ENCODE measurements around the gene ERG28. TPM values are rescaled to one million over a fixed set of nuclear protein-coding genes. Genes with fewer than 3 reads are reported as not detected.

Gene ERG28
- total RNA-seq, 1 experiment from 2014 or later: 43.3 TPM

DNA sequence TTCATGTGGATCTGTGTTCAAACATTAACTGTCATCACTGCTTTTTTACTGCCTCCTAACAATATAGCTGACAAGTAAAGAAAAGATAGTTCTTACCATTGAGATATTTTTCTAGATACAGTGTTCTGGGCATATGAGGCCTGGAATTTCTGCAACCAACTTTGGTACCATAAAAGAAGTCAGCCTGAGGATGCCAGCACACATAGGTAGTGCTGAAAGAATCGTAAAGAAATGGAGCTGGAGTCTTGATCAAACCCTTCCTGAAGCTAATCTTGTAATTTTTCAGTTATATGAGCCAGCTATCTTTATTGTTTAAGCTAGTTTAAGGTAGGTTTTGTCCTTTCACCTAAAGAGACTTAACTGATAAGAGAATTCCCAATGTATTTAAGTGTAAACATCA is 11.3 kb downstream of the ERG28 start:
- DNase-seq (ENCODE audit: low spot score): no peak
- BruUV-seq (replicated peaks): no TSS peak
- no peak overlapping the region for H3K27ac ChIP-seq (ENCODE audit: low read depth, low read length, poor library complexity, severe bottlenecking)
- H3K4me3 ChIP-seq (ENCODE audit: low read depth, low read length, poor library complexity, severe bottlenecking): no peak overlapping the region
- H3K9me3 ChIP-seq (ENCODE audit: low read depth, low read length, poor library complexity, severe bottlenecking): no peaks in the 10 kb centered on the region
- H3K4me1 ChIP-seq (ENCODE audit: insufficient read depth, low read length, poor library complexity, severe bottlenecking): no peaks in the 10 kb centered on the region
- CTCF ChIA-PET: no interaction called here
- peaks cover 51% of the 10 kb centered on the region for H3K36me3 ChIP-seq (ENCODE audit: insufficient read depth, low read length, poor library complexity, severe bottlenecking)
- H3K27me3 ChIP-seq (replicated peaks; ENCODE audit: insufficient read depth, low read depth, low read length, poor library complexity): no peaks in the 10 kb centered on the region
- TF ChIP-seq, protein P1, sequence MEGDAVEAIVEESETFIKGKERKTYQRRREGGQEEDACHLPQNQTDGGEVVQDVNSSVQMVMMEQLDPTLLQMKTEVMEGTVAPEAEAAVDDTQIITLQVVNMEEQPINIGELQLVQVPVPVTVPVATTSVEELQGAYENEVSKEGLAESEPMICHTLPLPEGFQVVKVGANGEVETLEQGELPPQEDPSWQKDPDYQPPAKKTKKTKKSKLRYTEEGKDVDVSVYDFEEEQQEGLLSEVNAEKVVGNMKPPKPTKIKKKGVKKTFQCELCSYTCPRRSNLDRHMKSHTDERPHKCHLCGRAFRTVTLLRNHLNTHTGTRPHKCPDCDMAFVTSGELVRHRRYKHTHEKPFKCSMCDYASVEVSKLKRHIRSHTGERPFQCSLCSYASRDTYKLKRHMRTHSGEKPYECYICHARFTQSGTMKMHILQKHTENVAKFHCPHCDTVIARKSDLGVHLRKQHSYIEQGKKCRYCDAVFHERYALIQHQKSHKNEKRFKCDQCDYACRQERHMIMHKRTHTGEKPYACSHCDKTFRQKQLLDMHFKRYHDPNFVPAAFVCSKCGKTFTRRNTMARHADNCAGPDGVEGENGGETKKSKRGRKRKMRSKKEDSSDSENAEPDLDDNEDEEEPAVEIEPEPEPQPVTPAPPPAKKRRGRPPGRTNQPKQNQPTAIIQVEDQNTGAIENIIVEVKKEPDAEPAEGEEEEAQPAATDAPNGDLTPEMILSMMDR (conservative IDR thresholded peaks at IDR 0.05; ENCODE audit: low read depth, low read length): no peak
- no peak for TF ChIP-seq EZH2 (IDR thresholded peaks at IDR 0.05; ENCODE audit: borderline replicate concordance, low read depth, low read length, poor library complexity, severe bottlenecking)
- POLR2A ChIA-PET (ENCODE audit: low non-redundant PET): no interaction called here
- intact Hi-C loops (cut with micrococcal nuclease; ENCODE audit: unreplicated experiment): no loop called here

DNA sequence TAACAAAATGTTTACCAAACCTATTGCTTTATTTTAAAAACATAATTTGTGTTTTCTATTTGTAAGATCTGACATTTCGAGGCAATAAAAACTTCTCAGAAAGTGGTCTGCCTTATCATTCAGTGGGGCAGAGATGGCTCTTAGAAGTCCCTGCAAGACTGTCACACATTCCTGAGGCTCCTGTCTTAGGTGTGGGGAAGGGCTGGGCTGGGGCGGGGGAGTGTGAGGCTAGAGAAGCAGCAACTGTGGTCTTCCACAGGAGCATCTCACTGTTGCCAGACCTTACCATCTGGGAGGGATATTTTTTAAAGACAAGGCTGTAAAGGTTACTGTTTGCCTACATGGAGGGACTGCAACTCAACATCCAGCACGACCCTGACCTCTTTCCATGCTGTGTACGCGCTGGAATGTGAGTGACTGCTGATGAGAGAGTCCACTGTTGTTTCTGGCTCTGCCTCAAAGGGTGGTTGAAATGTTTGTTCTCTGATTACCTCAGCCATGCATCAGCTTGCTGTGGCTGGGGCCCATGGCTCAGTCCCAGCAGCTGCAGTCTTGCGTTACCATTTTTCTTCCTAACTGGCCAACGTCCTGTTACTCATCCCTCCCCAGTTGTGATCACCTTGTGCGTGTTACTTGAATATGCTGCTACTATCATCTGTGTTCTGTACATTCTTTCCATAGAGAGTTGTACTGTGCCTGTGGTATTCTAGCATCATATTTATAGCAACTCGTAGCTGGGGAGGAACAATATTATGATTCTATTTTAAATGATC is 12.4 kb downstream of the ERG28 start:
- DNase-seq (ENCODE audit: low spot score): no peak
- ChIA-PET POLR2A (ENCODE audit: low non-redundant PET) (no interaction called here), CTCF (no interaction called here)
- peaks cover 42% of the 10 kb centered on the region for H3K36me3 ChIP-seq (ENCODE audit: insufficient read depth, low read length, poor library complexity, severe bottlenecking)
- H3K9me3 ChIP-seq (ENCODE audit: low read depth, low read length, poor library complexity, severe bottlenecking): no peaks in the 10 kb centered on the region
- intact Hi-C loops (cut with micrococcal nuclease; ENCODE audit: unreplicated experiment): no loop called here
- BruUV-seq (replicated peaks): no TSS peak
- no peaks in the 10 kb centered on the region for H3K4me1 ChIP-seq (ENCODE audit: insufficient read depth, low read length, poor library complexity, severe bottlenecking)
- no peaks in the 10 kb centered on the region for H3K27me3 ChIP-seq (replicated peaks; ENCODE audit: insufficient read depth, low read depth, low read length, poor library complexity)
- no peak for TF ChIP-seq EZH2 (IDR thresholded peaks at IDR 0.05; ENCODE audit: borderline replicate concordance, low read depth, low read length, poor library complexity, severe bottlenecking)
- TF ChIP-seq, protein P1 (conservative IDR thresholded peaks at IDR 0.05; ENCODE audit: low read depth, low read length): no peak
- no peak overlapping the region for H3K4me3 ChIP-seq (ENCODE audit: low read depth, low read length, poor library complexity, severe bottlenecking)
- no peak overlapping the region for H3K27ac ChIP-seq (ENCODE audit: low read depth, low read length, poor library complexity, severe bottlenecking)

DNA sequence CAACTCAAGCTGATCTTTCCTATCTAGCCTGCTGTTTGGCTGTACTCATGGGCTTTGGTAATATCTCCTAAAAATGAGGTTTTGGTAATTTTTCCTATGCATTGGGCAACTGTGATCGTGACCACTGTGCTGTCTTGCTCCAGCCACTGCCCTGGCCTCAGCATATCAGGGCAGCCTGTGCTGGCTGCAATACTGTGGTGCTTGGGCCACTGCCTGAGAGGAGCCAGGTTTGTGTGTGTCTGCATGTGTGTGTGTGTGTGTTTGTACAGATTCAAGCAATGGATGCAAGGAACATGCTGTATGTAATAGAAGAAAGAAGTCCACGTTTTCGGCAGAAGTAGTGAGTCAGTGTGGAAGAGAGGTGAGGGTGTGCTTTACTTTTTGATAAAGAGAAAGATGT is 13.0 kb downstream of the ERG28 start:
- Histone ChIP-seq H3K9me3 (ENCODE audit: low read depth, low read length, poor library complexity, severe bottlenecking) (no peaks in the 10 kb centered on the region), H3K4me3 (ENCODE audit: low read depth, low read length, poor library complexity, severe bottlenecking) (no peak overlapping the region), H3K36me3 (ENCODE audit: insufficient read depth, low read length, poor library complexity, severe bottlenecking) (peaks cover 37% of the 10 kb centered on the region), H3K27me3 (replicated peaks; ENCODE audit: insufficient read depth, low read depth, low read length, poor library complexity) (no peaks in the 10 kb centered on the region), H3K27ac (ENCODE audit: low read depth, low read length, poor library complexity, severe bottlenecking) (no peak overlapping the region), H3K4me1 (ENCODE audit: insufficient read depth, low read length, poor library complexity, severe bottlenecking) (no peaks in the 10 kb centered on the region)
- POLR2A ChIA-PET (ENCODE audit: low non-redundant PET): interaction anchor here (0.6 kb wide), 1 partner anchor 13 kb away, joined by 8 read pairs; the partner anchor contains the start of gene TTLL5
- no TSS peak for BruUV-seq (replicated peaks)
- intact Hi-C loops (cut with micrococcal nuclease; ENCODE audit: unreplicated experiment): no loop called here
- CTCF ChIA-PET: no interaction called here
- DNase-seq (ENCODE audit: low spot score): no peak
- TF ChIP-seq EZH2 (IDR thresholded peaks at IDR 0.05; ENCODE audit: borderline replicate concordance, low read depth, low read length, poor library complexity, severe bottlenecking): no peak
- TF ChIP-seq, protein P1 (conservative IDR thresholded peaks at IDR 0.05; ENCODE audit: low read depth, low read length): no peak

All from A673 (cell line).